OCI-LY3 (cell line): Measurements from ENCODE around the gene KLF3.

Source experiments
- EZH2phosphoT487 ChIP-seq: fragments of 200-600 bp; shearing (Covaris generic); IDR thresholded peaks from 2 replicates; pipeline ENCODE4 v1.6.1; 2018; ENCODE audit warnings: antibody characterized with exemption, mixed run types, low read depth
- TF ChIP-seq, protein P1 (sequence below): fragments of 200-600, 300-600 bp; sonication (generic); IDR thresholded peaks from 2 replicates; pipeline ENCODE4 v1.5.1; 2014; ENCODE audit warnings: antibody characterized with exemption, low read length, low read depth

GRCh38 chr4:38639242-38639641, 24.8 kb upstream of the KLF3 start:
- TF ChIP-seq, protein P1, sequence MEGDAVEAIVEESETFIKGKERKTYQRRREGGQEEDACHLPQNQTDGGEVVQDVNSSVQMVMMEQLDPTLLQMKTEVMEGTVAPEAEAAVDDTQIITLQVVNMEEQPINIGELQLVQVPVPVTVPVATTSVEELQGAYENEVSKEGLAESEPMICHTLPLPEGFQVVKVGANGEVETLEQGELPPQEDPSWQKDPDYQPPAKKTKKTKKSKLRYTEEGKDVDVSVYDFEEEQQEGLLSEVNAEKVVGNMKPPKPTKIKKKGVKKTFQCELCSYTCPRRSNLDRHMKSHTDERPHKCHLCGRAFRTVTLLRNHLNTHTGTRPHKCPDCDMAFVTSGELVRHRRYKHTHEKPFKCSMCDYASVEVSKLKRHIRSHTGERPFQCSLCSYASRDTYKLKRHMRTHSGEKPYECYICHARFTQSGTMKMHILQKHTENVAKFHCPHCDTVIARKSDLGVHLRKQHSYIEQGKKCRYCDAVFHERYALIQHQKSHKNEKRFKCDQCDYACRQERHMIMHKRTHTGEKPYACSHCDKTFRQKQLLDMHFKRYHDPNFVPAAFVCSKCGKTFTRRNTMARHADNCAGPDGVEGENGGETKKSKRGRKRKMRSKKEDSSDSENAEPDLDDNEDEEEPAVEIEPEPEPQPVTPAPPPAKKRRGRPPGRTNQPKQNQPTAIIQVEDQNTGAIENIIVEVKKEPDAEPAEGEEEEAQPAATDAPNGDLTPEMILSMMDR, result no peak
- TF ChIP-seq EZH2phosphoT487, result no peak
